ENCODE results near the gene DBT. TPM values are rescaled to one million over a fixed set of nuclear protein-coding genes. Genes with fewer than 3 reads are reported as not detected.

Gene DBT
- polyA plus RNA-seq, 1 donor from 2014 or later = 9.0 TPM

DNA sequence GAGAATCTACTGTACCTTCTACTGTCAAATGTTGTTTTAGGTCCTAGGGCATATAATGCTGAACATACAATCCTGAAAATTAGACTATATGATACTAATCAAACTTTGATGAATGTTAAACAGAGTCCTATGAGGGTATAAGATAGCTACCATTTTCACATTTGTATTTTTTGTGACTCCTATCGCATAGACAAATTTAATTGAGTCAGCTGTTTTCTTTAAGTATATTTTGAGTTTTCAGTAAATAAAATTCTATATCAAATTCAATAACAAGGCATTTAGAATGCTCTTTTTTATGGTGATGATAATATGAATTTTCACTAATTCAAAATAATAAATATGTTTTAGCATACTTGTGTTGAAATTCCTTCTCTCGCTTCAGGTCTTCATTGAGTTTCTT, 81.6 kb downstream of the DBT start:
- TF ChIP-seq SMC3 (conservative IDR thresholded peaks at IDR 0.05; ENCODE audit: poor library complexity) (no peak), RAD21 (conservative IDR thresholded peaks at IDR 0.05) (no peak)

DNA sequence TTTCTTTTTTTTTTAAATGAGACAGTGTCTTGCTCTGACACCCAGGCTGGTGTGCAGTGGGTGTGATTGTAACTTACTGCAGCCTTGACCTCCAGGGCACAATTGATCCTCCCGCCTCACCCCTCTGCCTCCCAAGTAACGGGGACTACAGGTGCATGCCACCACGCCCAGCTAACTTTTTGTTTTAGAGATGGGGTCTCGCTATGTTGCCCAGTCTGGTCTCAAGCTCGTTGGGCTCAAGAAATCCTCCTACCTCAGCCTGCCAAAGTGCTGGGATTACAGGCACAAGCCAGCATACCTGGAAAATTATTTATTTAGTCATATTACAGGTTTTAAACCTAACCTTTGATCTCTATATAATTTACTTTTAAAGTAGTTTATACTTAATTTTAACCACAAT, 84.9 kb downstream of the DBT start:
- H3K27ac ChIP-seq (ENCODE audit: low read length) = no peak overlapping the region
- no peaks in the 10 kb centered on the region for H4K20me1 ChIP-seq (ENCODE audit: insufficient read depth)
- H3K27me3 ChIP-seq (ENCODE audit: insufficient read depth, low read depth, low read length) = no peaks in the 10 kb centered on the region
- TF ChIP-seq, protein P1, sequence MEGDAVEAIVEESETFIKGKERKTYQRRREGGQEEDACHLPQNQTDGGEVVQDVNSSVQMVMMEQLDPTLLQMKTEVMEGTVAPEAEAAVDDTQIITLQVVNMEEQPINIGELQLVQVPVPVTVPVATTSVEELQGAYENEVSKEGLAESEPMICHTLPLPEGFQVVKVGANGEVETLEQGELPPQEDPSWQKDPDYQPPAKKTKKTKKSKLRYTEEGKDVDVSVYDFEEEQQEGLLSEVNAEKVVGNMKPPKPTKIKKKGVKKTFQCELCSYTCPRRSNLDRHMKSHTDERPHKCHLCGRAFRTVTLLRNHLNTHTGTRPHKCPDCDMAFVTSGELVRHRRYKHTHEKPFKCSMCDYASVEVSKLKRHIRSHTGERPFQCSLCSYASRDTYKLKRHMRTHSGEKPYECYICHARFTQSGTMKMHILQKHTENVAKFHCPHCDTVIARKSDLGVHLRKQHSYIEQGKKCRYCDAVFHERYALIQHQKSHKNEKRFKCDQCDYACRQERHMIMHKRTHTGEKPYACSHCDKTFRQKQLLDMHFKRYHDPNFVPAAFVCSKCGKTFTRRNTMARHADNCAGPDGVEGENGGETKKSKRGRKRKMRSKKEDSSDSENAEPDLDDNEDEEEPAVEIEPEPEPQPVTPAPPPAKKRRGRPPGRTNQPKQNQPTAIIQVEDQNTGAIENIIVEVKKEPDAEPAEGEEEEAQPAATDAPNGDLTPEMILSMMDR (IDR thresholded peaks at IDR 0.05; ENCODE audit: poor library complexity, severe bottlenecking) = no peak
- TF ChIP-seq TAF1 (IDR thresholded peaks at IDR 0.05; ENCODE audit: low read depth) (no peak), POLR2AphosphoS5 (IDR thresholded peaks at IDR 0.05) (no peak), MXI1 (conservative IDR thresholded peaks at IDR 0.05; ENCODE audit: poor library complexity, severe bottlenecking) (no peak), EP300 (conservative IDR thresholded peaks at IDR 0.05; ENCODE audit: poor library complexity, severe bottlenecking) (no peak), SMC3 (conservative IDR thresholded peaks at IDR 0.05; ENCODE audit: poor library complexity) (no peak)
- TF ChIP-seq, protein P2, sequence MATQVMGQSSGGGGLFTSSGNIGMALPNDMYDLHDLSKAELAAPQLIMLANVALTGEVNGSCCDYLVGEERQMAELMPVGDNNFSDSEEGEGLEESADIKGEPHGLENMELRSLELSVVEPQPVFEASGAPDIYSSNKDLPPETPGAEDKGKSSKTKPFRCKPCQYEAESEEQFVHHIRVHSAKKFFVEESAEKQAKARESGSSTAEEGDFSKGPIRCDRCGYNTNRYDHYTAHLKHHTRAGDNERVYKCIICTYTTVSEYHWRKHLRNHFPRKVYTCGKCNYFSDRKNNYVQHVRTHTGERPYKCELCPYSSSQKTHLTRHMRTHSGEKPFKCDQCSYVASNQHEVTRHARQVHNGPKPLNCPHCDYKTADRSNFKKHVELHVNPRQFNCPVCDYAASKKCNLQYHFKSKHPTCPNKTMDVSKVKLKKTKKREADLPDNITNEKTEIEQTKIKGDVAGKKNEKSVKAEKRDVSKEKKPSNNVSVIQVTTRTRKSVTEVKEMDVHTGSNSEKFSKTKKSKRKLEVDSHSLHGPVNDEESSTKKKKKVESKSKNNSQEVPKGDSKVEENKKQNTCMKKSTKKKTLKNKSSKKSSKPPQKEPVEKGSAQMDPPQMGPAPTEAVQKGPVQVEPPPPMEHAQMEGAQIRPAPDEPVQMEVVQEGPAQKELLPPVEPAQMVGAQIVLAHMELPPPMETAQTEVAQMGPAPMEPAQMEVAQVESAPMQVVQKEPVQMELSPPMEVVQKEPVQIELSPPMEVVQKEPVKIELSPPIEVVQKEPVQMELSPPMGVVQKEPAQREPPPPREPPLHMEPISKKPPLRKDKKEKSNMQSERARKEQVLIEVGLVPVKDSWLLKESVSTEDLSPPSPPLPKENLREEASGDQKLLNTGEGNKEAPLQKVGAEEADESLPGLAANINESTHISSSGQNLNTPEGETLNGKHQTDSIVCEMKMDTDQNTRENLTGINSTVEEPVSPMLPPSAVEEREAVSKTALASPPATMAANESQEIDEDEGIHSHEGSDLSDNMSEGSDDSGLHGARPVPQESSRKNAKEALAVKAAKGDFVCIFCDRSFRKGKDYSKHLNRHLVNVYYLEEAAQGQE (IDR thresholded peaks at IDR 0.05; ENCODE audit: borderline replicate concordance) = no peak
- no peak overlapping the region for H2AFZ ChIP-seq (ENCODE audit: low read depth, low read length)
- H3K9me3 ChIP-seq (ENCODE audit: low read length) = no peaks in the 10 kb centered on the region
- no peak overlapping the region for H3K4me2 ChIP-seq (ENCODE audit: low read length)
- no peaks in the 10 kb centered on the region for H3K9me2 ChIP-seq (ENCODE audit: insufficient read depth, low read length)
- no peak overlapping the region for H3K9ac ChIP-seq (ENCODE audit: low read length)
- H3K36me3 ChIP-seq (ENCODE audit: insufficient read depth, low read length) = no peaks in the 10 kb centered on the region
- H3F3A ChIP-seq (ENCODE audit: insufficient read depth, low read length, poor library complexity, severe bottlenecking) = no peaks in the 10 kb centered on the region
- no peaks in the 10 kb centered on the region for H3K79me2 ChIP-seq (replicated peaks; ENCODE audit: insufficient read depth, low read length)
- no peak overlapping the region for H3K4me3 ChIP-seq (ENCODE audit: low read length)

More for the DNA sequence above, 81.6 kb downstream of the DBT start:
- Histone ChIP-seq H3F3A (ENCODE audit: insufficient read depth, low read length, poor library complexity, severe bottlenecking) (no peaks in the 10 kb centered on the region), H3K27me3 (ENCODE audit: insufficient read depth, low read depth, low read length) (no peaks in the 10 kb centered on the region), H2AFZ (ENCODE audit: low read depth, low read length) (no peak overlapping the region), H3K4me3 (ENCODE audit: low read length) (no peak overlapping the region), H3K4me2 (ENCODE audit: low read length) (no peak overlapping the region), H4K20me1 (ENCODE audit: insufficient read depth) (no peaks in the 10 kb centered on the region), H3K79me2 (replicated peaks; ENCODE audit: insufficient read depth, low read length) (no peaks in the 10 kb centered on the region), H3K9me3 (ENCODE audit: low read length) (no peaks in the 10 kb centered on the region), H3K27ac (ENCODE audit: low read length) (no peak overlapping the region), H3K36me3 (ENCODE audit: insufficient read depth, low read length) (no peaks in the 10 kb centered on the region), H3K9me2 (ENCODE audit: insufficient read depth, low read length) (no peaks in the 10 kb centered on the region), H3K9ac (ENCODE audit: low read length) (no peak overlapping the region)

DNA sequence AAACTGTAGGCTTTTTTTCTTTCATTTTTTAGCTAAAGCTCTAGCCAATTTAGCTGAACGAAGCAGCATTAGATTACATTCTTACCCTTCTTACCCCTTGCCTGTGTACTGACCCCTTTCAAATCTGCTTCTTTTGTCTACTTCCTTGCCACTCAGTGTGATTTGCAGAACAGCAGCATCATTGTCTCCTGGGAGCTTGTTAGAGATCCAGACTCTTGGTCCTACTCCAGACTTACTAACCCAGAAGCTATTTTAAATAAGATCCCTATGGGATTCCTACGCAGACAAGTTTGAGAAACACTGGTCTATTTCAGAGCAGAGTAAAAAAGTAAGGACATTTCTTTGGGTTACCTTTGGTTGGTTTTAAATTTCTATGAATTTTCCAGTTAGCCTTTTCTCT, 85.4 kb downstream of the DBT start:
- Histone ChIP-seq H4K20me1 (ENCODE audit: insufficient read depth) (no peaks in the 10 kb centered on the region), H3K9me3 (ENCODE audit: low read length) (no peaks in the 10 kb centered on the region), H2AFZ (ENCODE audit: low read depth, low read length) (no peak overlapping the region), H3K9ac (ENCODE audit: low read length) (no peak overlapping the region), H3K27ac (ENCODE audit: low read length) (no peak overlapping the region), H3K79me2 (replicated peaks; ENCODE audit: insufficient read depth, low read length) (no peaks in the 10 kb centered on the region), H3K36me3 (ENCODE audit: insufficient read depth, low read length) (no peaks in the 10 kb centered on the region), H3K9me2 (ENCODE audit: insufficient read depth, low read length) (no peaks in the 10 kb centered on the region), H3K4me3 (ENCODE audit: low read length) (no peak overlapping the region), H3F3A (ENCODE audit: insufficient read depth, low read length, poor library complexity, severe bottlenecking) (no peaks in the 10 kb centered on the region), H3K27me3 (ENCODE audit: insufficient read depth, low read depth, low read length) (no peaks in the 10 kb centered on the region), H3K4me2 (ENCODE audit: low read length) (no peak overlapping the region)
- TF ChIP-seq, protein P1 (IDR thresholded peaks at IDR 0.05; ENCODE audit: poor library complexity, severe bottlenecking) = no peak
- TF ChIP-seq EZH2 (IDR thresholded peaks at IDR 0.05; ENCODE audit: borderline replicate concordance, insufficient read depth, low read length, poor library complexity, severe bottlenecking) (no peak), TAF1 (IDR thresholded peaks at IDR 0.05; ENCODE audit: low read depth) (no peak), RAD21 (conservative IDR thresholded peaks at IDR 0.05) (no peak), POLR2AphosphoS5 (IDR thresholded peaks at IDR 0.05) (no peak), SMC3 (conservative IDR thresholded peaks at IDR 0.05; ENCODE audit: poor library complexity) (no peak), EP300 (conservative IDR thresholded peaks at IDR 0.05; ENCODE audit: poor library complexity, severe bottlenecking) (no peak), MXI1 (conservative IDR thresholded peaks at IDR 0.05; ENCODE audit: poor library complexity, severe bottlenecking) (no peak)
- TF ChIP-seq, protein P2 (IDR thresholded peaks at IDR 0.05; ENCODE audit: borderline replicate concordance) = no peak
